ENCODE measurements around the gene CDC42EP4.

CDC42EP4 gene

GRCh38 chr17:73342541-73343167 is 30.9 kb upstream of the CDC42EP4 start:
- DNase-seq = peak in 2 of 4 experiments; percentile 9 to 15

DNA sequence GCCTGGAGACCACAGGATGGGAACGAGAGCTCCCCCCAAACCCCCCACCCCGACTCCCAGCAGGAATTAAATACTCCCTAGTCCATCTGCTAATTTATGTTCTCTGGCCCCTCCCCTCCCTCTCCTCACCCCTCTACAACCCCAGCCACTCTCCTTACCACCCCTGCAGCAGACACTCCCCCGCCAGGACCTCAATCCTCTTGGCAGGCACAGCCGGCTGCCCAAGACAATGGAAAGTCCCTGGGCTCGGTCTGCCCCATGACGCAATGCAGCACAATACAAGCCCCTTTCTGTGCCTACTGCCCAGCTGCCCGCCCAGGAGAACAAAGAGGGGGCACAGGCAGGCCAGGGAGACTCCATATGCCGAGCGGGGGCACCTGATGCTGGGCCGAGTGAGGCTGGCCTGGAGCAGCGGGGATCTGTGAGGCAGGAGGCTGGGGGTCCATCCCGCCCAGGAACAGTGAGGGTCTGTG is 30.3 kb upstream of the CDC42EP4 start:
- peak in 3 of 4 experiments; percentile 9 to 51 (median 17) for DNase-seq

DNA sequence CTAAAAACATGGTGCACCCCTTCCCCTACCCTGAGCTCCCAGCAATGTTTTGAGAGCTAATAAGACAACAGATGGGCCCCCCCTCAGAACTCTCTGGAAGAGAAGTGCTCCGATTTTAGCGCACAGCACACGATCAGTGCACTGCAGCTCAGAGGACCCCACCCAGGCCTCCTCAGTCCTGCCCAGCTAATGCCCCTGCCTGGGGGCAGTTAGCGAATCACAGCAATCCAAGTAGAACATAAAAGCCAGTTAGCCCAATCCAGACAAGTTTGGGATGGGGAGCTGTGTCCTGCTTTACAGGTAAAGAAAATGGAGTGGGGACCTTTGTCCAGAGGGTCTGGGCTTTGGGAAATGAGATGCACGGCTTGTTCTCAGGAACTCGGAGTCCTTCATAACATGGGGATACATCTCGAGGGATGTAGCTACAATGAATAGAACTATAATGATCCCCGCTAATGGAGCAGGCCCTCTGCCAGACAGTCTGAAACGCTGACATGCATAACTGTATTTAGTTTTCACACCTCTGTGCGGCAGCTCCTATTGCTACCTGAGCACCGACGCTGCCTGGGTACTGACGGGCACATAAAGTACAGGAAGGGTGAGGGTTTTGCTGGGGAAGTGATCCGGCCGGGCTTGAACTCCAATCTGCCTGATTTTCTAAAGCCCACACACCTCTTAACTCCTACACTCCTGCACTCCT is 29.7 kb upstream of the CDC42EP4 start:
- DNase-seq = no peak

- peak; percentile 68 to 82 (median 70) for DNase-seq
Measured at GRCh38 chr17:73340093-73340596, 28.3 kb upstream of the CDC42EP4 start.

- no peak for DNase-seq
Measured at GRCh38 chr17:73338566-73339197, 26.9 kb upstream of the CDC42EP4 start.

DNA sequence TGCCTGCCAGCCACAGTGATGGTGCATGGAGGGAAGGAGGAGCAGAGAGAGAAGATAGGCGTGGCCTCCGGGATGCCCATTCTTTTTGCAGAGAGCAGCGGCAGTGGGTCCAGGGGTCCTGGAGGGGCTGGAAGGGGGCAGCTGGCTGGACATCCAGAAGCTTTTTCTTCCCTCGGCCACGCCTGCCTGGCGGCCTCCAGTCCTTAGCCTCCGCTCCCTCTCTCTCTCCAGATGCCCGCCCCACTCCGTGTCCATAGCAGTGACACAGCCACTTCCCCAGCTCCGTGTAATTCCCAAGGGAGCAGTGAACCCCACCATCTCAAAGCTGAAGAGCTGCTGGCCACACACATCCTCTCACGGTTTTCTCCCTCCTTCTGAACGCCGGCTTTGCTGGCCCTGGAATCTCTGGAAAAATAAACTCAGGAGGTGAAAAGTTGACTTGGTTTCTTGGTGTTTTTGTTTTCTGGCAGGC is 26.3 kb upstream of the CDC42EP4 start:
- DNase-seq = no peak

- DNase-seq = no peak
Measured at GRCh38 chr17:73337330-73337710, 25.5 kb upstream of the CDC42EP4 start.

GRCh38 chr17:73336408-73337329 is 24.9 kb upstream of the CDC42EP4 start:
- no peak for DNase-seq

DNA sequence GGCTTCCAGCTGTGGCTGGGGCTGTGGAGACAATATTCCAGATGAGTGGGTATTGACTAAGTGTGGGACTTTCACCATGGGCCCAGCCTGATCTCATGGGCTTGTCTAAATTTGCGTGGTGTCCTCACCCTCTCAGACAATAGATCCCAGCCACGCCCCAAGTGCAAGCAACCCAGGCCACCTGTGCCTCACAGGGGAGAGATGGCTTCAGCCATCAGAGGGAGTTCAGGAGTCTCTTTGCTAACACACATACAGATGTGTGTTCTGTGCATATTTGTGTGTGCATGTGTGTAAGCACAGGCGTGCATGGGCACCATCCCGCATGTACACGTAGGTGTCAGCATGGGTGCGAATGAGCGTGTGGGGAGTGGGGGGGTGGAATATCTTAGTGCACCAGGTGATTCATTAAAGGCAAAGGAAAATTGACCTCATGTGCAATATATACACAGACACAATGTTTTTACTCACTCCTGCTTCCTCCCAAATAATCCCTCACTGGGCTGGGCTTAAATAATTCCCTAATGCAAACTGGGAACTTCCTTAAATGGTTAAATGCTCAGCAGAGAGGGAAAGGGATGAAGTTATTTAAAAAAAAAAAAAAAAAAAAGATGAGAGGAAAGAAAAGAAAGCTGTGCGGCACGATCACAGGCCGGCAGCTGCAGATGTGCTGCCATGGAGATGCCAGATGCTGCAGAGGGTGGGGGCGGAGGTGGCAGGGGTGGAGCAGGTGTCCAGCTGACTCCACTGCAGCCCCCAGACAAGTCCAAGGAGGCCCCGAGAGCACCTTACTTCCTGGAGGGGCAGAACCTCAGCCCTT is 24.0 kb upstream of the CDC42EP4 start:
- no peak for DNase-seq

- DNase-seq = no peak
Measured at GRCh38 chr17:73334771-73335513, 23.1 kb upstream of the CDC42EP4 start.

- DNase-seq = peak; percentile 11 to 46 (median 28)
Measured at GRCh38 chr17:73333445-73333844, 21.6 kb upstream of the CDC42EP4 start.

- no peak for DNase-seq
Measured at GRCh38 chr17:73331060-73331459, 19.3 kb upstream of the CDC42EP4 start.

- DNase-seq = no peak
Measured at GRCh38 chr17:73327676-73328075, 15.9 kb upstream of the CDC42EP4 start.

DNA sequence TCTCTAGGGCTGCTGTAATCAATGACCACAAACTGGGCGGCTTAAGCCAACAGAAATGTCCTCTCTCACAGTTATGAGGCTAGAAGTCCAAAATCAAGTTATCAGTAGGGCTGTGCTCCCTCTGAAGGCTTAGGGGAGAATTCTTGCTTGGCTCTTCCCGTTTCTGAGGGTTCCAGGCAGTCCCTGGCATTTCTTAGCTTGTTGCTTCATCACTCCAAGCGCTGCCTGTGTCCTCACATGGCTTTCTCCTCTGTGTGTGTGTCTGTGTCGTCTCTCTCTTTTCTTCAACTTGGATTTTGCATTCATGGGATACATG is 13.7 kb upstream of the CDC42EP4 start:
- peak; percentile 55 to 74 (median 72) for DNase-seq

DNA sequence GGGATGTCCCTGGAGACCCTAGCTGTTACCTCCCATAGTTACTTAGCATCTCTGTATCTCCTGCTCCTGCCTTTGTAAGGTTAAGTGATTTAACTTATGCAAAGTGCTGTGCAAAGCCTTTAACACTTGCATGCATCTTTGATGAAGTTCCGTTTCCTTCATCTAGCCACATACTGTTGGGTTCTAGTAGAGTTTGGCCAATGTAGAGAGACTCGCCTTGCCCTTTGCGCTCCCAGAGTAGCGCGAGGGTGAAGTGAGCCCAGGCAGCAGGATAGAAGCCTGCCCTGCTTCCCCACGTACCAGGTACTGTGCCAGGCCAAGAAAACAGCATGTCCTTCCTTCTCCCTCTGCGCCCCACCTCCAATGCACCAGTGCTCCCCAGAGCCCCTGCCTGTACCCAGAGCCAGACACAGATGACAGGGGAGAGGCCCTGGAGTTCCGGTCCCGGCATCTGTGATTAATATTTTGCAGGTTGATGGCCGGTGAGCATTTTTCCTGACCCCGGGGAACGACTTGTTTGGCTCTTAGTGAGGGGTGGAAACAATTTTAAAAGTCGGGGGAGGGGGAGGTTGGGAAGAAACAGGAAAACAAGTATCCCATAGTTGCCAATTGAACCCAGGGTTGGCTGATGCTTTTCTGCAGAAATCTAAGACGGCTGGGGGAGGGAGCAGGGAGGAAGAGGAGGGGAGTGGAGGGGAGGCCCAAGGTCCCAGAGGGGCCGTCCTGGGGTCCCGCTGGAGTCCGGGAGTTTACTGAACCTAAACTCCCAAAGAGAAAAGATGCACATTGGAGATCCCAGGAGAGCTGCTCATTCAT is 13.1 kb upstream of the CDC42EP4 start:
- no peak for DNase-seq

- no peak for DNase-seq
Measured at GRCh38 chr17:73324160-73324475, 12.3 kb upstream of the CDC42EP4 start.

GRCh38 chr17:73323409-73324159 is 11.8 kb upstream of the CDC42EP4 start:
- peak in 1 of 4 experiments; percentile 34 for DNase-seq

DNA sequence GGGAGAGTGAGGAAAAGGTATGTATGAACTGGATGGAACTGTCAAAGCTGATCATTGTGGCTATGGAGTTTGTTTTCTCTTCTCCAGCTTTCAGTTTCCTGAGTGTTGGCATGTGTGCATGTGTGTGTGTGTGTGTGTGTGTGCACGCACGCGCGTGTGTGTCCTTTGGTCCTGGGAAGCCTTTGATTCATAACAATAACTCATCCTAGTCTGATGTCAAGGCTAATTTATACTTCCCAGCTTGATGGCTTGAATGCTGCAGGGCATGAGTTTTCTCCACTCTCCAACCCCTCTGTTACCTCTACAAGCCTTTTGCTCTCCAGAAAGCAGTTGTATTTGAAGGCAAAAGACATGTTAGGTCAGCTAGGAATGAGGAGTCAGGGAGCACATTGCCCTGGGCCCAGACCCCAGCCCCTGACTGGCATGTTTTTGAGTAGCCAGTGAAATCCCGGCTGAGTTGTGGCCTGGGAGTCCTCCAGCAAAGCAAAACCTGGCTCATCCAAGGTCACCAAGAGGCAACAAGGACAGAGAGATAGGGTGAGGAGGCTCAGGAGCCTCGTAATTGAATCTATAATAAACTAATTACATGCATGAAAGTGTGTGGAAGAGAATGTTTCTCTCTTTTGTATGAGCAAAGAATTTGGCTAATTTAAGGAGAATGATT is 8.9 kb upstream of the CDC42EP4 start:
- DNase-seq = no peak

DNA sequence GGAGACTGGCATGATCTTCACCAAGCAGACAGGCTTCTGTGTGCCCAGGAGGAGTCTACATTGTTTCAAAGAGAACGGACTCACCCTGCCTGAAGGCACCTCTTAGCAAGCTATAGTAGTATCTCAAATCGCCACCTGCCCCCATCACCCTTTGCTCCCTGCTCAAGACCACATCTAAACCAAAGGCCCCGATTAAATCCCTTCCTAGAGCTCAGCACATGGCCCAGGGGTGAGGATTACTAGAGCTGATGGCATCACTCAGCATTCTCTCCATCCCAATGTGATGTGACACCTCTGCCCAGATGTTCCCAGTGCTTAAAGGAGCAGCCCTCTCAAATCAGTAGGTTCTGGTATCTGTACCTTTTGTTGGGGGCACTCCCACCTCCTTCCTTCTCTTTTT is 8.0 kb upstream of the CDC42EP4 start:
- no peak for DNase-seq
